Adipocyte (in vitro differentiated cells): ENCODE measurements around the gene AKAP7.
"Not testable (repeated sequence)": the region's sequence is repeated elsewhere in the genome, so short reads cannot be mapped to it uniquely, and the experiment has no call there.

Experiments used
- DNase-seq: peaks from one replicate; pipeline ENCODE4 v3.0.0-alpha.2; 2015; ENCODE audit warnings: low read depth
- H3K27me3 ChIP-seq: replicated peaks from 2 replicates; pipeline ENCODE4 v1.7.0; 2013; ENCODE audit warnings: mild to moderate bottlenecking, low read length, moderate library complexity; ENCODE audit not compliant: control insufficient read depth, insufficient read depth
- H3K36me3 ChIP-seq: 2 replicates; pipeline ENCODE4 v1.7.0; 2013; ENCODE audit warnings: low read length, mild to moderate bottlenecking, moderate library complexity; ENCODE audit not compliant: control insufficient read depth, insufficient read depth, severe bottlenecking
- H3K4me1 ChIP-seq: 2 replicates; pipeline ENCODE4 v1.7.0; 2013; ENCODE audit warnings: mild to moderate bottlenecking, low read length, moderate library complexity; ENCODE audit not compliant: control insufficient read depth, insufficient read depth
- H3K4me3 ChIP-seq: 2 replicates; pipeline ENCODE4 v1.7.0; 2013; ENCODE audit warnings: mild to moderate bottlenecking, low read length, moderate library complexity
- H3K9ac ChIP-seq: 2 replicates; pipeline ENCODE4 v1.7.0; 2013; ENCODE audit warnings: mild to moderate bottlenecking, low read length, moderate library complexity
- H3K9me3 ChIP-seq: 2 replicates; pipeline ENCODE4 v1.7.0; 2013; ENCODE audit warnings: mild to moderate bottlenecking, low read length, moderate library complexity; ENCODE audit not compliant: control insufficient read depth

Gene AKAP7

DNA sequence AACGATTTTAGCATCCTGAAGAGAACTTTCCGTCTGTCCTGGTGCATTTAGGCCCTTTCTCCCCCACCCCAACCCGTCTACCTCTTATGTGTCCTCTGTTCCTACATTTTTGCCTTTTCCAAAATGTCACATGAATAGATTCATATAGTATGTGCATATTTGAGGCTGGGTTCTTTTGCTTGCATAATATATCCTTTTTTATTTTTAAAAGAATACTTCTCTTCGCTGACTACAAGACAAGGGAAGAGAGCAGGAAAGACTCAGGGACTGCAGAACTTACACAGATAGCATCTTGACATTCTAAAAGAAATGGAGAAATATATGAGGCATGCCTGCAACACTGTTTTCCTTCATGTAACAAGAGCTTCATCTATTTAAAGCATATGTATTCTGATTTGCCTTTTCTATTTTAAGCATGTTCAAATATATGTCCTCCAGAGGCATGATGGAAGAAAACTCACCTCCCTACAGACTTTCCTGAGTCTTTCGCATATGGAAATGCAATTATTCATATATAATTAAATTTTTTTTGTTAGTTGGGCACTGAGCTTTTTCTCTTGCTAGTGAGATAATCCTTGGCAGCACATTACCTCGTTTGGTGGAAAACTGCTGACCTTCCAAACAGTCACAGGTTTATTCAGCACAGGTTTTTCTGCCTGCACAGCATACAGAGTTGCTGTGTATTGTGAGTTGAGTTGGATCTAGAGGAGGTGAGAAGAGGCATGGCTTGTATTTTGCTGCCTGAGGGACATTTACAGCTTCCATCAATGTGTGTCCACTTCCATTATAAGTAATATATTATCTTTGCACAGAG is 170.0 kb downstream of the AKAP7 start:
- Histone ChIP-seq H3K4me1 (no peaks in the 10 kb centered on the region), H3K27me3 (no peaks in the 10 kb centered on the region), H3K4me3 (no peak overlapping the region), H3K9me3 (peaks cover 12% of the 10 kb centered on the region), H3K9ac (no peak overlapping the region), H3K36me3 (no peaks in the 10 kb centered on the region)
- no peak for DNase-seq

DNA sequence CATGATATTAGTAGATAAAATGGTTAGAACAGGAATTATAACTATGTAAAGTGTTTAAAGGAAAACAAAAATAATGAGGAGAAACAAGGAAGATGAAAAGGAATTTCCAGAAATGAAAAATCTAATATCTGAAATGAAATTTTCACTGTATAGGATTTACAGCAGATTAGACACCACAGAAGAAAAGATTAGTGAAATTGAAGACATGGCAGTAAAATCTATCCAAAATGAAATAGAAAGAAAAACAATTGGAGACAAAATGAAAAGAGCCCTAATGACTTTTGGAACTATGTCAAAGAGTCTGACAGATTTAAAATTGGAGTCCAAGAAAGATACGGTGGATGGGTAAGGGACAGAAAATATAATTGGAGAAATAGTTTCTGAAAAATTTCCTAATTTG is 174.2 kb downstream of the AKAP7 start:
- H3K9me3 ChIP-seq: peaks cover 19% of the 10 kb centered on the region
- H3K4me1 ChIP-seq: no peaks in the 10 kb centered on the region
- no peaks in the 10 kb centered on the region for H3K36me3 ChIP-seq
- H3K27me3 ChIP-seq: no peaks in the 10 kb centered on the region
- DNase-seq: no peak
- H3K9ac ChIP-seq: no peak overlapping the region
- H3K4me3 ChIP-seq: no peak overlapping the region

- no peak overlapping the region for H3K4me3 ChIP-seq
- H3K9ac ChIP-seq: no peak overlapping the region
- no peaks in the 10 kb centered on the region for H3K27me3 ChIP-seq
- H3K9me3 ChIP-seq: peaks cover 15% of the 10 kb centered on the region
- no peaks in the 10 kb centered on the region for H3K4me1 ChIP-seq
- DNase-seq: no peak
- no peaks in the 10 kb centered on the region for H3K36me3 ChIP-seq
Measured at GRCh38 chr6:131314838-131315237, 179.6 kb downstream of the AKAP7 start.

GRCh38 chr6:131316654-131317053 is 181.4 kb downstream of the AKAP7 start:
- H3K4me1 ChIP-seq: no peaks in the 10 kb centered on the region
- peaks cover 8% of the 10 kb centered on the region for H3K9me3 ChIP-seq
- no peaks in the 10 kb centered on the region for H3K36me3 ChIP-seq
- no peaks in the 10 kb centered on the region for H3K27me3 ChIP-seq
- no peak overlapping the region for H3K4me3 ChIP-seq
- no peak overlapping the region for H3K9ac ChIP-seq
- no peak for DNase-seq

- no peak overlapping the region for H3K9ac ChIP-seq
- no peaks in the 10 kb centered on the region for H3K36me3 ChIP-seq
- H3K9me3 ChIP-seq: peaks cover 8% of the 10 kb centered on the region
- no peak overlapping the region for H3K4me3 ChIP-seq
- no peaks in the 10 kb centered on the region for H3K27me3 ChIP-seq
- DNase-seq: peak; percentile 29
- no peaks in the 10 kb centered on the region for H3K4me1 ChIP-seq
Measured at GRCh38 chr6:131317516-131317915, 182.2 kb downstream of the AKAP7 start.

GRCh38 chr6:131321589-131321988 is 186.3 kb downstream of the AKAP7 start:
- Histone ChIP-seq H3K4me3 (no peak overlapping the region), H3K4me1 (no peaks in the 10 kb centered on the region), H3K27me3 (no peaks in the 10 kb centered on the region), H3K9me3 (no peaks in the 10 kb centered on the region), H3K36me3 (no peaks in the 10 kb centered on the region), H3K9ac (no peak overlapping the region)
- DNase-seq: peak; percentile 53

GRCh38 chr6:131322125-131322524 is 186.9 kb downstream of the AKAP7 start:
- no peak for DNase-seq
- no peaks in the 10 kb centered on the region for H3K27me3 ChIP-seq

GRCh38 chr6:131325669-131326068 is 190.4 kb downstream of the AKAP7 start:
- DNase-seq, H3K27me3 ChIP-seq, H3K9me3 ChIP-seq, H3K9ac ChIP-seq, H3K4me3 ChIP-seq, H3K36me3 ChIP-seq, H3K4me1 ChIP-seq: not testable (repeated sequence)

More at GRCh38 chr6:131322125-131322524, 186.9 kb downstream of the AKAP7 start:
- H3K4me3 ChIP-seq: no peak overlapping the region
- no peak overlapping the region for H3K9ac ChIP-seq
- H3K4me1 ChIP-seq: no peaks in the 10 kb centered on the region
- no peaks in the 10 kb centered on the region for H3K9me3 ChIP-seq
- H3K36me3 ChIP-seq: no peaks in the 10 kb centered on the region

- DNase-seq, H3K36me3 ChIP-seq, H3K9me3 ChIP-seq, H3K9ac ChIP-seq, H3K27me3 ChIP-seq, H3K4me1 ChIP-seq, H3K4me3 ChIP-seq: not testable (repeated sequence)
Measured at GRCh38 chr6:131328727-131329126, 193.5 kb downstream of the AKAP7 start.

- DNase-seq: peak; percentile 13
- H3K4me3 ChIP-seq: no peak overlapping the region
- no peaks in the 10 kb centered on the region for H3K9me3 ChIP-seq
- peaks cover 2% of the 10 kb centered on the region for H3K4me1 ChIP-seq
- H3K27me3 ChIP-seq: no peaks in the 10 kb centered on the region
- no peaks in the 10 kb centered on the region for H3K36me3 ChIP-seq
- no peak overlapping the region for H3K9ac ChIP-seq
Measured at GRCh38 chr6:131331151-131331550, 195.9 kb downstream of the AKAP7 start.

DNA sequence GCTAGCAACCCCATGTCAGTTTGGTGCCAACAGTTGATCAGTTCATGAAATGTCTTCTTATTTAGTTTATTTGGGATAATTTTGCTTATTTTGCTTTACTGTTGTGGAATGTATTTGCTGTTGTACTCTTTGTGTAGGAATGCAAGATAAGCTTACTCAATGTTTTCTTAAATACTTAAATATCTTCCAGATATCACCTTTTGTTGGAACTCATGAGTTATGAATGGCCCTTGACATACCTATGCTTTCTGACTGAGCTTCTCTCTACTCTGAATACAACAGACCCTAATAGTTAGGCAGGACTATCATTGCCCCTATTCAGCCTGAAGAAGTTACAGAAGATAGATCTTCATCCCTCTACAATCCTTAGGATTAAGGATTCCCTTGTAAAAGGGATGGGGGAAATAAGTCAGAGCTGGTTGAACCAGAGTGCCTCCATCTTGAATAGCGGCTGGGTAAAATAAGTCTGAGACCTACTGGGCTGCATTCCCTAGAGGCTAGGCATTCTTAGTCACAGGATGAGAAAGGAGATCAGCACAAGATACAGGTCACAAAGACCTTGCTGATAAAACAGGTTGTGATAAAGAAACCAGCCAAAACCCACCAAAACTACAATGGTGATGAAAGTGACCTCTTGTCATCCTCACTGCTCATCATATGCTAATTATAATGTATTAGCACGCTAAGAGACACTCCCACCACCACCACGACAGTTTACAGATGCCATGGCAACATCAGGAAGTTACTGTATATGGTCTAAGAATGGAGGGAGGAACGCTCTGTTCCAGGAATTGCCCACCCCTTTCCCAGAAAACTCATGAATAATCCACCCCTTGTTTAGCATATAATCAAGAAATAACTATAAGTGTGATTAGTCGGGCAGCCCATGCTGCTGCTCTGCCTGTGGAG is 196.9 kb downstream of the AKAP7 start:
- no peak for DNase-seq
- Histone ChIP-seq H3K4me3 (no peak overlapping the region), H3K9ac (no peak overlapping the region), H3K27me3 (no peaks in the 10 kb centered on the region), H3K9me3 (no peaks in the 10 kb centered on the region), H3K4me1 (peaks cover 2% of the 10 kb centered on the region), H3K36me3 (no peaks in the 10 kb centered on the region)
